OCI-LY1 (cell line): ENCODE measurements around the gene EMSY.

Experiments used
- CTCF ChIP-seq: fragments of 200-600 bp; sonication (generic), shearing (Covaris generic); IDR thresholded peaks from 2 replicates; pipeline ENCODE4 v1.5.1; 2017; ENCODE audit warnings: mild to moderate bottlenecking, antibody characterized with exemption, low read length, moderate library complexity, mixed read lengths
- EZH2 ChIP-seq: fragments of 200-600 bp; sonication (generic), shearing (Covaris generic); IDR thresholded peaks from 2 replicates; pipeline ENCODE4 v1.8.0; 2017; ENCODE audit warnings: borderline replicate concordance, mixed run types, mild to moderate bottlenecking, antibody characterized with exemption, low read length, moderate library complexity, mixed read lengths

DNA sequence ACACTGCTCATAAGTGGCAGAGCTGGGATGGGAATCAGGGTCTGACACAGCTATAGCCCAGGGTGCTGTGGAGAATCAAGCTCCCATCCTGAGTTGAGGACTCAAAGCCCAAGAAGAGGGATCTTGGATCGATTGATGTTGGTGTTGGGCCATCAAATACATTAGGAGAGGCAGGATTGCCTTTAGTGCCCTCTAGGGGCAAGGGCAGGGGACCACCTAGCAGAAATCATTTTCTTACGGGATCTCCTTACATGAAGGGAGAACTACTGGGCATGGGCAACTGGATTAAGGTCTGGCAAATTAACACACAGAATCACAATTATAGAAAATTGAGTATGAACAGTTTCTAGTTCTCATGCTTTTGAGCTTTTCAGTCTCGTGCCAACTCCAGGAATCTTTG lies 24.9 kb upstream of the EMSY start:
- TF ChIP-seq CTCF (peak; percentile 75), EZH2 (no peak)
